ENCODE data around the gene FOXO3B.
"Not testable (repeated sequence)": the region's sequence is repeated elsewhere in the genome, so short reads cannot be mapped to it uniquely, and the experiment has no call there.

FOXO3B gene

DNA sequence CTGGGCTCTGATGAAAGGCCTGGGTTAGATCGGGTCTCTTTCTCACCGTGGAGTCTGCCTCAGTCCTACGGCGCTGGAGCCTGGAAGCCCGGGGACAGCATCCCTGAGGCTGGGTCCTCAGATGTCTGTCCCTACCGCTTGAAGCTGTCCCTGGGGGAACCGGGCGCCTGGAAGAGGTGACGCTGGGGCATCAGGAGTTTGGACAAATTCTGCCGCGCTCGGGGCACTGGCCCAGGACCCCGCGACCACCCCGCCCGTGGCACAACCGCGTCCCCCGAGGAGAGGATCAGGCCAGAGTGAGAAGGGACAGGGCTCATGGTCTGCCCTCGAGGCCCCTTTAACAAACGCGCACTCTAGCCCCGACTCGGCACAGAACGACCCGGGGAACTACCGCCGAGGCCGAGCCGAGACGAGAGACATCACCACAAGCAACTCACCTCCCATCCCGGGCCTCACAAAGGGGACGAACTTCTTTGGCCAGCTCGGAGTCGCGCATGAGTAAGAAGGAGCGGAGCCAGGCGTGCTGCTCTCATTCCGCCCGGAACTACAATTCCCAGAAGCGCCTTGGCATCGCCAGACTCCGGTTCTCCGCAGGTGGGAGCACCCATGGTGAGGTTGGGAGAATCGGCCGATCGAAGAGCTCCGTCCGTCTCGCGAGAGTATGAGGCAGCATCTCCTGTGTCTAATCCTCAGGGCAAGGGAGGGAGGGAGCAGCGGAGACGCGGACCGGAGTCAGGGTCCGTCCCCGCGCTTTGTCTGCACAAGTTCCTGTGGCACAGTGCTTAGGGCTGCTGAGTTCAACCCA lies at the start of gene FOXO3B:
TSS of gene FOXO3B (minus strand) at position 548 of the 805 bp plus-strand sequence. CDS start 663 bp downstream, outside the sequence.
- ATAC-seq, result peak; percentile 98
- H3K9me3 Mint-ChIP-seq, H3K27me3 Mint-ChIP-seq, H3K4me1 Mint-ChIP-seq, H3K36me3 Mint-ChIP-seq: not testable (repeated sequence)
- H3K4me3 Mint-ChIP-seq, result peak within 1 kb of the TSS; percentile 79
- peak within 1 kb of the TSS; percentile 64 for H3K27ac Mint-ChIP-seq

DNA sequence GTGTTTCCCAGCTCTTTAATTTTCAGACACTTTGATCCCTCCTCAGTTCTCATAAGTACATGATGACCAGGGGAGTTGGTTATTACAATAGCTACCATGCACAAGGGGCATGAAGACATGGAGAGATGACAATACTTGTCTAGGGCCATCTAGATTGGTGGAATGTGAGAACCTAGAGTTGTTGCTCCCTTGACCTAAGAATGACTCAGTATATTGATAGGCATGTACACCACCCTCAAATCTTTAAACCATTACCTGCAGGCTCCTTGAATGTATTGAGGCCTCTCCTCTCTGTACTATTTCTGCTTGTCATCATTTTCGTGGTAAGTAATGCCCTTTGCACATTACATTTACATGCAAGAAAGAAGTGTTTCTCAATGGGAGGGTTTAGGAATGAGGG lies 41.4 kb upstream of the FOXO3B start:
- not testable (repeated sequence) for H3K9me3 Mint-ChIP-seq, H3K27me3 Mint-ChIP-seq, H3K4me1 Mint-ChIP-seq, H3K36me3 Mint-ChIP-seq, ATAC-seq, H3K4me3 Mint-ChIP-seq, H3K27ac Mint-ChIP-seq

DNA sequence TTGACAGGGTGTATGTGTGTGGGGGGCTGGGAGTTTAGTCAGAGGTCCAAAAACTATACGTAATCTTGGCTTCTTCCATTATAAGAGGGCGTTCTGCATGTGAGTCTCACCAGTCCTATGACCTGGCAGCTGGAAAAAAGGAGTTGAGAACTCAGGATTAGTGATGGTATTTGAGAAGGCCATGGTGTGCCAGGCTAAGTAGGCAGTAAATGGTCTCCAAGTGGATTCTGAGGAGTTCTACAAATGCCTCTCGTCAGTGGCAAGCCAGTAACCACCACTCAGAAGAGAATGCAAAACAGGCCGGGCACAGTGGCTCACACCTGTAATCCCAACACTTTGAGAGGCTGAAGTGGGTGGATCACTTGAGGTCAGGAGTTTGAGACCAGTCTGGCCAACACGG lies 40.5 kb upstream of the FOXO3B start:
- H3K27me3 Mint-ChIP-seq, H3K4me1 Mint-ChIP-seq, H3K9me3 Mint-ChIP-seq, ATAC-seq, H3K27ac Mint-ChIP-seq, H3K4me3 Mint-ChIP-seq, H3K36me3 Mint-ChIP-seq: not testable (repeated sequence)

DNA sequence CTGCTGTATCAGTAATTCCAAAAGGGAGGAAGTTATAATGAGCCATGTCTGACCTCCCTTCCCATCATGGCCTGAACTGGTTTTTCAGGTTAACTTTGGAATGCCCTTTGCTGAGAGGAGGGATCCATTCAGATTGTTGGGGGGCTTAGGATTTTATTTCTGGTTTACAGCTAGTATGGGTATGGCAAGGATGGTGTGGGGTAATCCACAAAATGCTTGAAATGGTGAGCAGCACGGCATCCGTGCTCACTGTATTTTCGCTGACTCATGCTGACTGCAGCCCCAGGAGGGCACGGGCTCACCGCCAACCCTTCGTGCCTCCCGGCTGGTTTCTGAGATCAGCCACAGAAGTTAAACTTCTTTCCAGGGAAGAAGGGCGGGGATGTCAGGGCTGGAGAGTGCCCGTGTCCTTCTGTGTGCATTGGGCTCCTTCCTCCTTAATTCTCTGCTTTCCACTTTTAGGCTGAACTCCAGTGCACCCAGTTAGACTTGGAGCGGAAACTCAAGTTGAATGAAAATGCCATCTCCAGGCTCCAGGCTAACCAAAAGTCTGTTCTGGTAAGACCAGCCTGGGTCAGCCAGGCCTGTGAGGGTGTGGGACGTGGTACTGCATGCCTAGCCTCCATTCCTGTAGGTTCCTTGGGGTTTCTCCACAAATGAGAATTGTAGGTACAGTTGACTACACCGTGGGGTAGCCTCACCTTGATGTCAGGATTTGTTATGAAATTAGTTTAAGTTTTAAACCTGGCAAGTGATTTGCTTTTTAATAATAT lies 39.8 kb upstream of the FOXO3B start:
- H3K9me3 Mint-ChIP-seq, H3K27ac Mint-ChIP-seq, ATAC-seq, H3K4me1 Mint-ChIP-seq, H3K27me3 Mint-ChIP-seq, H3K4me3 Mint-ChIP-seq, H3K36me3 Mint-ChIP-seq: not testable (repeated sequence)

DNA sequence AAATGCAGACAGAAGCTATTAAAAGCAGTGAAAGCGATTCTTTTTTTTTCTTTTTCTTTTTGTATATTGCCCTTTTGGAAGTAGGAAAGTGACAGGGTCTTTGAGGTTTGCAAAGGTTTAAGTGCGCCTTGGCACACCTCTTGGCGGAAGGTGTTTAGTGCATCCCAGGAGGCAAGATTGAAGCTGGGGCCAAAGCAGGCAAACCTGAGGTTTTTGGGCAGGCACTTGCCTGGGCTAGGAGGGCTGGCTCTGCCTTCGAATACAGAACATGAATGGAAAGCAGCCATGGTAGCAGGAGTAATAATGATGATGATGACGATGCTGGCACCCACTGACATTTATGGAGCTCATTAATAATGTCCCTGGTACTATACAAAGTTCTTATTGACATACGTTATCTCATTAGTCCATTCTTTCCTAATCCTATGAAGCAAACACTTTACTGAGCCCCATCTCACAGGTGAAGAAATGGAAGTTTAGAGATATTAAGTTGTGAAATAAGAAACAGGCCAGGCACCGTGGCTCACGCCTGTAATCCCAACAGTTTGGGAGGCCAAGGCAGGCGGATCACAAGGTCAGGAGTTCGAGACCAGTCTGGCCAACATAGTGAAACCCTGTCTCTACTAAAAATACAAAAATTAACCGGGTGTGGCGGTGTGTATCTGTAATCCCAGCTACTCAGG lies 37.5 kb upstream of the FOXO3B start:
- H3K36me3 Mint-ChIP-seq, ATAC-seq, H3K4me1 Mint-ChIP-seq, H3K27ac Mint-ChIP-seq, H3K27me3 Mint-ChIP-seq, H3K4me3 Mint-ChIP-seq, H3K9me3 Mint-ChIP-seq: not testable (repeated sequence)

DNA sequence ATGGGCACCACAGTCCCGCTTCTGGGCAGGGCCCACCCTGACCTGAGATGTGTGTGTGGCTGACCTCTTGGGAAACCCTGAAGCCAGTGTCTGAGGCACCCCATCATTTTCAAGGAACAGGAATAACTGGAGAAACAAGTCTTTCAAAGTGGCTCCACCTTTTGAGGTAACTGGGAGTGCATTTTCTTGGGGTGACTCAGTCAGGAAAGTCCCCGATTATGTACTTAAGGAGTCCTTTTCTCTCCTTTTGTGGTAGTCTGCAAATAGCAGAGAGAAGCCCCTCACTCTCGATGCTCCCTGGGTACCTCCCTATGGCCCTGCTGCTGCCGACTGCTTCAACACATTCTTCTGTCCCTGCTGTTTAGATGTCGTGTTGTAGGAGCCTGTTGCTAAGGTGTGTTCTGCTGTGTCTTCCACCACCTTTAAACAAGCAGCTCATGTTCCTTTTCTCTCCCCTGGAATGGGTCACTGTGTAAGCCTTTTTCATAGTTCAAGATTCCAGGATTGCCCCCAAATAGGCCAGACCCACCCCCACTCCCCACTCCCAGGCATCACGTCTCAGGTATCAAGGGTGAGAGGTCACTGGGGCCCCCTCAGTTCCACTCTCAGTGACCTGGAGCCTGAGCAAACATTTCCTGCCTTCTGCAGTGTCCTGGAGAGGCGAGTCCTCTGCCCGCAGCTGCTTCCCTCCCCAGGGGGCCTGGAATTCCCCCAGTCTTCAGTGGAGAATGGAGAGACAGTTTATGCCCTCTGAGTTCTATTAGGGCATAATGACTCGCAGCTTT lies 36.7 kb upstream of the FOXO3B start:
- H3K4me1 Mint-ChIP-seq, H3K27ac Mint-ChIP-seq, H3K9me3 Mint-ChIP-seq, H3K36me3 Mint-ChIP-seq, ATAC-seq, H3K27me3 Mint-ChIP-seq, H3K4me3 Mint-ChIP-seq: not testable (repeated sequence)

DNA sequence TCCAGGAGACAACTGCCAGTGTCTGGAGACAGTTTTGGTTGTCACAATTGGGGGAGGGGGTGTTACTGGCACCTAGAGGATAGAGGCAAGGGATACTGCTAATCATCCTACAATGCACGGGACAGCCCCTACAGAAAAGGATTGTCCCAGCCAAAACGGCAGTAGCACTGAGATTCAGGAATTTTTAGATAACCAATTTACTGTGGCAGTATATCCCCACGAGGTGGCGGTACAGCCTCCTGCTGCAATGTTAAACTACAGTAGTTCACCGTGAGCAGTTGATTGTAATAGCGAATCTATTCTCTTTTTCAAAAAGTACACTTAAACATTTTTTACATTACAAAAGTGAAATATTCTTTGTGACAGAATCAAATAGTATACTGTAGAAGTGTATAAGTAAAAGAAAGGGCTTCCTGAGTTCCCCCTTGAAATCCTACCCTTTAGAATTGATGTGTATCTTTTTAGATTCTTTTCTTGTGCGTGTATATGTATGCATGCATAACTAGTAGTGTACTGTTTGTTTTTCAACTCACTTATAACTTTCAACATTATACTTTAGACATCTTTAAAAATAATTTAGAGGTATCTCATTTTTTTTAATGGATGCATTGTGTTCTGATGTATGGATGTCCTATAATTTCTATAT lies 30.4 kb upstream of the FOXO3B start:
- not testable (repeated sequence) for H3K9me3 Mint-ChIP-seq, H3K4me3 Mint-ChIP-seq
- ATAC-seq, result peak; percentile 48

DNA sequence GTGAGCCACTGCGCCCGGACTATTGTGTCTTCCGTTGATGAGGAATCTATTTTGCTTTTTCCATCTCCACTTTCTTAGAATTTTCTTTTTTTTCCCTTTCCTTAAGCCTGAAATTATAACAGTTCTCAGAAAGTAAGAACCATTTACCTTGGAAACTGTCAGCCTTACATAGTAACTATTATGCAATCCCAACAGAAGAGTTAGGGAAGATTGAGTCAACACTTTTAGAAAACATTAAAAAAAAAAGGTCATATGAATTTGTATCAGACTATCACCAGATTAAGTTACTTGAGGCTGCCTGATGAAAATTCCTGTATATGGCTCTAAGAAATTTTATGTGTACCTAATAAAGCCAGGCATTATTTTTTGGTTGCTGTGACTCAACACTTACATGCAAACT lies 26.1 kb upstream of the FOXO3B start:
- not testable (repeated sequence) for H3K36me3 Mint-ChIP-seq, H3K4me1 Mint-ChIP-seq, H3K27me3 Mint-ChIP-seq, H3K9me3 Mint-ChIP-seq, ATAC-seq, H3K27ac Mint-ChIP-seq, H3K4me3 Mint-ChIP-seq

More for the DNA sequence above, 30.4 kb upstream of the FOXO3B start:
- H3K36me3 Mint-ChIP-seq, H3K27ac Mint-ChIP-seq, H3K4me1 Mint-ChIP-seq, H3K27me3 Mint-ChIP-seq: not testable (repeated sequence)

DNA sequence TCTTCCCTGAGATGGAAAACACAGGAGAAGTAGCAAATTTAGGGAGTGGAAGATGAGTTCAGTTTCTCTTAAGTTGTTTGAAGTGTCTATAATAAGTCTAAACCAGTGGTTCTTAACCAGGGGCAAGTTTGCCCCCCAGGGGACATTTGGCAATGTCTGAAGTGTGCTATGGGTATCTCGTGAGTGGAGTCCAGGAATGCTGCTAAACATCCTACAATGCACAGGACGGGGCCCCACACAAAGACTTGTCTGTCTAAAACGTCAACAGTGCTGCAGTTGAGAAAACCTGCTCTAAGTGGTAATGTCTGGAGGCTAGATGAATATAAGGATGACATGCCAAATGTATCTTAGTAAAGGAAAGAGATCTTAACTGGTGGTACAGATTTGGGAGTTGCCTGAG lies 23.8 kb upstream of the FOXO3B start:
- H3K27me3 Mint-ChIP-seq, H3K4me1 Mint-ChIP-seq, ATAC-seq, H3K4me3 Mint-ChIP-seq, H3K36me3 Mint-ChIP-seq, H3K9me3 Mint-ChIP-seq, H3K27ac Mint-ChIP-seq: not testable (repeated sequence)

DNA sequence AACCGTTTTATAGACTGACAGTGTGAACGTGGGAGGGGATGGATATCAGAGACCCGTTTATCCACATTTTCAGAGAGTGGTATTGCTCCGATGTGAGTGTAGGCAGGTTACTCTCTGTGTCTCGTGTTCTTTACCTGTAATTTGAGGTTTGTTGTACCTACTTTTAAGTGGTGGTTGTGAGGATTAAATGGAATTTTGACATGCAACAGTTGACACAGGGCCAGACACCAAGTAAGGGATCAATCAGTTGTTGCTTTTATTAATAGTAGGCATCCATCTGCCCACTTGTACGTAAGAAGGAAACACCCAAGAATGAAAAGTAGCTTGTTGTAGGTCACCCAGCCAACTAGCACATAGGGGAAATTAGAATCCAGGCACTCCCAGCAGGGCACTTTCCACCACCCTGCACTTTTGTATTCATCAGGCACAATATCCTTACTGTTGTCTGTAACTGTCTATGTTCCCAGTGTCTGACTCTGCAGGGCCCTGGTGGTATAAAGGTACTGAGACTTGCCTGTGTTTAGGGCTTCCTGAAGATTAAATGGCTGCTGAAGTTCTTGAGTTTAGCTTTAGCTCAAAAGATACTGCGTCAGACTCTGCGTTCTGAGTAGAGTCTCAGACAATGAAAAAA lies 16.5 kb upstream of the FOXO3B start:
- H3K4me3 Mint-ChIP-seq, result peak overlapping the region; percentile 92
- H3K36me3 Mint-ChIP-seq, H3K27me3 Mint-ChIP-seq, H3K9me3 Mint-ChIP-seq, ATAC-seq: not testable (repeated sequence)
- H3K4me1 Mint-ChIP-seq, result peaks cover 18% of the 10 kb centered on the region
- peak overlapping the region; percentile 87 for H3K27ac Mint-ChIP-seq

DNA sequence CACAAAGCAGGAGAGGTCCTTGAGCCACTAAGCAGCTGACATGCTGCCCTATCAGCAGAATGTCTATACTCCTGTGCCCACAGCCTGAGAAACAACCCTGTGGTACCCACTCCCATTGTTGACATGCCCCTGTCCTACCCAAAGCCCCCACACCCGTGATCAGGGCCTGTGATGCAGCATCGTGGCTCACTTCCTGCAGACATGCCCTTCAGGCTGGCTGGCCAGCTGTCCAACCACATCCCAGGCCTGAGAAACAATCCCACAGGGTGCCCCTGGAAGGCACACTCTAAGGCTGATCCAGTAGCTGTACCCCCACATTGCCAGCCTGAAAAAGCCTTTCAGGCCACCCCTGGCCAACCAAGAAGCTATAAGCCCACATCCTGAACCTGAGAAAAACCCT lies 13.0 kb upstream of the FOXO3B start:
- not testable (repeated sequence) for H3K9me3 Mint-ChIP-seq, H3K36me3 Mint-ChIP-seq, H3K27ac Mint-ChIP-seq, H3K4me3 Mint-ChIP-seq, H3K27me3 Mint-ChIP-seq, ATAC-seq
- peaks cover 18% of the 10 kb centered on the region for H3K4me1 Mint-ChIP-seq

DNA sequence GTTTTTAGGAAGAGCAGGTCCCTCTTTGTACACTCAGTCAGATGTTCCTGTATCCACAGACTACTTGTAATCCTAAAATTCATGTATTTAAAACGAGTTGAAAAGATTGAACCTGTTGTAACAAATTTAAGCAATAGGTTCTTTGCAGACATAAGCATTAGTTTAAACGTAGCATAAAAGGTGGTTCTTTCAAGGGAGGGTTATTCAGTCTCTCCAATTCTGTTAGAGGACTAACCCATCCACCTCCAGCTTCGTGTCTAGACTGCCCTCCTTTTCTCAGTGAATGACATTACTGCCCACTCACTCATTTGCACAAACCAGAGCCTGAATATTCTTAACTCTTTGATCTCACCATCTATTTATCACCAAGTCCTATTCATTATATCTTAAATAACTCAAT lies 554 bp upstream of the FOXO3B start:
- peak overlapping the region; percentile 79 for H3K4me3 Mint-ChIP-seq
- H3K9me3 Mint-ChIP-seq, H3K27me3 Mint-ChIP-seq, ATAC-seq, H3K36me3 Mint-ChIP-seq, H3K4me1 Mint-ChIP-seq: not testable (repeated sequence)
- peak overlapping the region; percentile 64 for H3K27ac Mint-ChIP-seq

DNA sequence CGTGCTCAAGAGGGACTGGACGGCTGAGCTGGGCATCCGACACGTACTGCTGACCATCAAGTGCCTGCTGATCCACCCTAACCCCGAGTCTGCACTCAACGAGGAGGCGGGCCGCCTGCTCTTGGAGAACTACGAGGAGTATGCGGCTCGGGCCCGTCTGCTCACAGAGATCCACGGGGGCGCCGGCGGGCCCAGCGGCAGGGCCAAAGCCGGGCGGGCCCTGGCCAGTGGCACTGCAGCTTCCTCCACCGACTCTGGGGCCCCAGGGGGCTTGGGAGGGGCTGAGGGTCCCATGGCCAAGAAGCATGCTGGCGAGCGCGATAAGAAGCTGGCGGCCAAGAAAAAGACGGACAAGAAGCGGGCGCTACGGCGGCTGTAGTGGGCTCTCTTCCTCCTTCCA lies 4.7 kb downstream of the FOXO3B start:
- not testable (repeated sequence) for H3K4me1 Mint-ChIP-seq, H3K27ac Mint-ChIP-seq, H3K4me3 Mint-ChIP-seq, H3K27me3 Mint-ChIP-seq, H3K9me3 Mint-ChIP-seq, ATAC-seq
- H3K36me3 Mint-ChIP-seq, result peaks cover 29% of the 10 kb centered on the region

DNA sequence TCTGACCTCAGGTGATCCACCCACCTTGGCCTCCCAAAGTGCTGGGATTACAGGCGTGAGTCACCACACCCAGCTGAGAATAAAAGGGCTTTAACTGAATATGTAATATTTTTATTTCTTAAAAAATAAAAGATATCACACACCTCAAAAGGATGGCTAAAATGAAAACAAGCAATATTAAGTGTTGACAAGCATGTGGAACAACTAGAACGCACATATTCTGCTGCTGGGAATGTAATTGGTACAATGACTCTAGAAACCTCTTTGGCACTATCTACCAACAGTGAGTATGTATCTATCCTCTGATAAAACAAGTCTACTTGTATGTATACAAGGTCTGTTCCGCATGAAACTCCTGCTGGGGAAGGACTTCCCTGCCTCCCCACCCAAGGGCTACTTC lies 5.2 kb downstream of the FOXO3B start:
- not testable (repeated sequence) for H3K4me3 Mint-ChIP-seq, H3K9me3 Mint-ChIP-seq, H3K27ac Mint-ChIP-seq, H3K4me1 Mint-ChIP-seq, ATAC-seq, H3K27me3 Mint-ChIP-seq
- H3K36me3 Mint-ChIP-seq, result peaks cover 29% of the 10 kb centered on the region

Data from stimulated activated memory B cell treated with anti-CD40 and anti-IgM and Interleukin-4, amounts not matched to agents 10 μg/mL and 1 μg/mL and 100 μg/mL, for 72 hours (primary cell).